Cardiac fibroblast (primary cell): Measurements from ENCODE around the gene SOCS2.

Experiments
- DNase-seq, 2 donors: peaks; one replicate each; pipeline versions ENCODE4 v3.0.0 to v3.0.0-alpha.2; 2010; ENCODE audit warnings: low read depth in 2 of 2
- H3K4me3 ChIP-seq, 2 donors: replicated peaks in 1 of 2; 1 replicate in 1 of 2; 2 replicates in 1 of 2; pipeline ENCODE4 v1.5.1; 2011; ENCODE audit warnings: low read depth in 2 of 2, low read length in 2 of 2, mild to moderate bottlenecking in 2 of 2, moderate library complexity in 1 of 2
- CTCF ChIP-seq: IDR thresholded peaks from one replicate; pipeline ENCODE4 v1.5.1; 2011; ENCODE audit warnings: low read depth, mild to moderate bottlenecking, low read length, inconsistent platforms

The SOCS2 gene

GRCh38 chr12:93592641-93593406 is 20.3 kb downstream of the SOCS2 start:
- no peak overlapping the region for H3K4me3 ChIP-seq
- DNase-seq: peak in 1 of 2 donors; percentile 16
- no peak for TF ChIP-seq CTCF

GRCh38 chr12:93593843-93594242 is 21.4 kb downstream of the SOCS2 start:
- no peak for TF ChIP-seq CTCF
- peak in 1 of 2 donors; percentile 10 for DNase-seq
- H3K4me3 ChIP-seq: no peak overlapping the region

- DNase-seq: peak in 1 of 2 donors; percentile 17
These were observed 22.4 kb downstream of the SOCS2 start for GRCh38 chr12:93594766-93595311.

GRCh38 chr12:93595351-93595750 is 22.9 kb downstream of the SOCS2 start:
- DNase-seq: peak in 1 of 2 donors; percentile 31
- TF ChIP-seq CTCF: no peak
- no peak overlapping the region for H3K4me3 ChIP-seq

More at GRCh38 chr12:93594766-93595311, 22.4 kb downstream of the SOCS2 start:
- H3K4me3 ChIP-seq: no peak overlapping the region
- no peak for TF ChIP-seq CTCF

- no peak overlapping the region for H3K4me3 ChIP-seq
- TF ChIP-seq CTCF: no peak
- DNase-seq: no peak
These were observed 25.1 kb downstream of the SOCS2 start for GRCh38 chr12:93597608-93598007.

GRCh38 chr12:93599192-93599591 is 26.7 kb downstream of the SOCS2 start:
- no peak for DNase-seq
- no peak overlapping the region for H3K4me3 ChIP-seq
- no peak for TF ChIP-seq CTCF
